Astrocyte (in vitro differentiated cells and primary cell): Measurements from ENCODE around the gene PCSK1.

Source experiments
- EZH2 ChIP-seq: IDR thresholded peaks from 2 replicates; pipeline ENCODE4 v1.6.1; 2012; ENCODE audit warnings: mild to moderate bottlenecking, low read length, inconsistent platforms; ENCODE audit not compliant: insufficient read depth
- TF ChIP-seq, protein P1 (sequence below): IDR thresholded peaks from 2 replicates; pipeline ENCODE4 v1.5.1; 2011; ENCODE audit warnings: low read depth, mild to moderate bottlenecking, inconsistent platforms, low read length, moderate library complexity; ENCODE audit not compliant: insufficient read depth

DNA sequence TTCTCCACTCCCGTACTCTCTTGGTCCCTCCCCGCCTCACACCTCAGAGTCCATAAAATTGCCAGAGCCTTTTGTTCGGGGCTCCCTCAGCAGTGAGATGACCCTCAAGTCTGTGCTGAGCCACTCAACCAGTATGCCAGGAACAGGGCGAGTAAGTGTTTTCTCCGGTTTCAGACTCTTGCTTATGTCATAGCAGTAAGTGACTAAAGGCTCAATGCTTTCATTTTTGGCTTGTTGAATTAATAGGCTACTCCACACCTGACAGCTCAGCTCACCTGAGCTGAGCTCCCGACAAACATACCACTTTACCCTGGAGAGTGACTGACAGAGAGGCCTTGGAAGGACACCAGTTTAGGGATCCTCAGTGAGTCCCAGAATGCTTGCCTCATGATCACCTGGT lies 30.5 kb downstream of the PCSK1 start:
- TF ChIP-seq, protein P1, sequence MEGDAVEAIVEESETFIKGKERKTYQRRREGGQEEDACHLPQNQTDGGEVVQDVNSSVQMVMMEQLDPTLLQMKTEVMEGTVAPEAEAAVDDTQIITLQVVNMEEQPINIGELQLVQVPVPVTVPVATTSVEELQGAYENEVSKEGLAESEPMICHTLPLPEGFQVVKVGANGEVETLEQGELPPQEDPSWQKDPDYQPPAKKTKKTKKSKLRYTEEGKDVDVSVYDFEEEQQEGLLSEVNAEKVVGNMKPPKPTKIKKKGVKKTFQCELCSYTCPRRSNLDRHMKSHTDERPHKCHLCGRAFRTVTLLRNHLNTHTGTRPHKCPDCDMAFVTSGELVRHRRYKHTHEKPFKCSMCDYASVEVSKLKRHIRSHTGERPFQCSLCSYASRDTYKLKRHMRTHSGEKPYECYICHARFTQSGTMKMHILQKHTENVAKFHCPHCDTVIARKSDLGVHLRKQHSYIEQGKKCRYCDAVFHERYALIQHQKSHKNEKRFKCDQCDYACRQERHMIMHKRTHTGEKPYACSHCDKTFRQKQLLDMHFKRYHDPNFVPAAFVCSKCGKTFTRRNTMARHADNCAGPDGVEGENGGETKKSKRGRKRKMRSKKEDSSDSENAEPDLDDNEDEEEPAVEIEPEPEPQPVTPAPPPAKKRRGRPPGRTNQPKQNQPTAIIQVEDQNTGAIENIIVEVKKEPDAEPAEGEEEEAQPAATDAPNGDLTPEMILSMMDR = no peak
- TF ChIP-seq EZH2 = no peak
